Progenitor cell of endocrine pancreas (in vitro differentiated cells): ENCODE measurements around the gene SLC4A2. TPM values are rescaled to one million over a fixed set of nuclear protein-coding genes. Genes with fewer than 3 reads are reported as not detected.

Experiments used
- DNase-seq: peaks from one replicate; pipeline ENCODE4 v3.0.0; 2021; ENCODE audit warnings: low spot score; ENCODE audit not compliant: unreplicated experiment
- H3K27ac Mint-ChIP-seq: 2 replicates; pipeline ENCODE4 v1.8.0; 2021; ENCODE audit warnings: mild to moderate bottlenecking, moderate library complexity, mixed read lengths
- H3K27me3 Mint-ChIP-seq: 2 replicates; pipeline ENCODE4 v1.8.0; 2021; ENCODE audit warnings: mixed read lengths
- H3K36me3 Mint-ChIP-seq: 2 replicates; pipeline ENCODE4 v1.8.0; 2022; ENCODE audit warnings: mixed read lengths; ENCODE audit not compliant: insufficient read depth
- H3K4me1 Mint-ChIP-seq: 2 replicates; pipeline ENCODE4 v1.8.0; 2021; ENCODE audit warnings: low read depth, mixed read lengths
- H3K4me3 Mint-ChIP-seq: 2 replicates; pipeline ENCODE4 v1.8.0; 2021; ENCODE audit warnings: low read depth, mild to moderate bottlenecking, moderate library complexity, mixed read lengths
- H3K9me3 Mint-ChIP-seq: 2 replicates; pipeline ENCODE4 v1.8.0; 2021; ENCODE audit warnings: low read depth, mixed read lengths
- CTCF ChIP-seq: fragments of 200-600 bp; sonication (generic); IDR thresholded peaks from one replicate; pipeline ENCODE4 v1.5.0; 2021; ENCODE audit warnings: antibody characterized with exemption, mild to moderate bottlenecking; ENCODE audit not compliant: unreplicated experiment
- total RNA-seq: library from RNA; stranded (reverse); gene quantifications from 2 replicates; pipeline ENCODE4 v1.2.1, GENCODE V29; 2021

Gene SLC4A2
- total RNA-seq, 1 donor from 2014 or later: 213 TPM

GRCh38 chr7:151119902-151120301 is 60.5 kb downstream of the SLC4A2 start:
- no peak for TF ChIP-seq CTCF
- peaks cover 5% of the 10 kb centered on the region for H3K4me1 Mint-ChIP-seq
- H3K27me3 Mint-ChIP-seq: peaks cover 2% of the 10 kb centered on the region
- no peak for DNase-seq
- H3K27ac Mint-ChIP-seq: no peak overlapping the region
- no peak overlapping the region for H3K4me3 Mint-ChIP-seq
- peaks cover 24% of the 10 kb centered on the region for H3K36me3 Mint-ChIP-seq
- no peaks in the 10 kb centered on the region for H3K9me3 Mint-ChIP-seq

- H3K36me3 Mint-ChIP-seq: peaks cover 24% of the 10 kb centered on the region
- H3K4me3 Mint-ChIP-seq: no peak overlapping the region
- peaks cover 5% of the 10 kb centered on the region for H3K4me1 Mint-ChIP-seq
- no peaks in the 10 kb centered on the region for H3K9me3 Mint-ChIP-seq
- no peak for TF ChIP-seq CTCF
- DNase-seq: no peak
- peaks cover under 1% of the 10 kb centered on the region for H3K27me3 Mint-ChIP-seq
- H3K27ac Mint-ChIP-seq: no peak overlapping the region
Observed at GRCh38 chr7:151120896-151121295, 61.5 kb downstream of the SLC4A2 start.

GRCh38 chr7:151121380-151122170 is 62.2 kb downstream of the SLC4A2 start:
- Mint-ChIP-seq H3K4me1 (peaks cover 7% of the 10 kb centered on the region), H3K27ac (no peak overlapping the region), H3K9me3 (no peaks in the 10 kb centered on the region), H3K27me3 (no peaks in the 10 kb centered on the region), H3K4me3 (no peak overlapping the region), H3K36me3 (peaks cover 24% of the 10 kb centered on the region)
- DNase-seq: no peak
- TF ChIP-seq CTCF: no peak

- no peak overlapping the region for H3K4me3 Mint-ChIP-seq
- peaks cover 7% of the 10 kb centered on the region for H3K4me1 Mint-ChIP-seq
- no peaks in the 10 kb centered on the region for H3K27me3 Mint-ChIP-seq
- peaks cover 24% of the 10 kb centered on the region for H3K36me3 Mint-ChIP-seq
- TF ChIP-seq CTCF: peak; percentile 16
- H3K27ac Mint-ChIP-seq: no peak overlapping the region
- H3K9me3 Mint-ChIP-seq: no peaks in the 10 kb centered on the region
- DNase-seq: no peak
Observed at GRCh38 chr7:151122276-151122675, 62.9 kb downstream of the SLC4A2 start.

GRCh38 chr7:151122796-151123157 is 63.4 kb downstream of the SLC4A2 start:
- Mint-ChIP-seq H3K27ac (no peak overlapping the region), H3K4me3 (no peak overlapping the region), H3K27me3 (peaks cover 3% of the 10 kb centered on the region), H3K4me1 (peaks cover 7% of the 10 kb centered on the region), H3K9me3 (no peaks in the 10 kb centered on the region), H3K36me3 (peaks cover 24% of the 10 kb centered on the region)
- no peak for TF ChIP-seq CTCF
- no peak for DNase-seq
